Endothelial cell of umbilical vein (primary cell): Measurements from ENCODE around the gene CHRM4. TPM values are rescaled to one million over a fixed set of nuclear protein-coding genes. Genes with fewer than 3 reads are reported as not detected.

ENCODE experiments used
- BruUV-seq: library from RNA; stranded (reverse); fragments of 400-500 nt; replicated peaks from 2 replicates; lab custom pipeline; 2021; lab: Mats Ljungman, UMichigan
- CTCF ChIA-PET: fragments of 300-600, 350-600 bp; sonication (Branson Sonifier 250); formaldehyde crosslinking; loops from one replicate; lab custom pipeline; 2021; ENCODE audit warnings: antibody characterized with exemption, inconsistent platforms; lab: Charles Lee
- POLR2A ChIA-PET: fragments of 300-600, 350-600 bp; sonication (Branson Sonifier 250); formaldehyde crosslinking; loops from one replicate; lab custom pipeline; 2021; ENCODE audit warnings: antibody characterized with exemption, inconsistent platforms; lab: Charles Lee
- DNase-seq: peaks from one replicate; pipeline ENCODE4 v3.0.0-alpha.2; 2011; ENCODE audit warnings: low read depth, low spot score
- FAIRE-seq: peaks from 2 replicates; lab custom pipeline; 2011; peaks lifted over from hg19 to GRCh38; lab: Jason Lieb, UNC
- H2AFZ ChIP-seq: 2 replicates; pipeline ENCODE4 v1.6.0; 2012; ENCODE audit warnings: low read depth, low read length, control low read depth, inconsistent platforms
- H3K27ac ChIP-seq: 2 replicates; pipeline ENCODE4 v1.5.1; 2011; ENCODE audit warnings: low read depth, mild to moderate bottlenecking, control low read depth, low read length, moderate library complexity; ENCODE audit not compliant: insufficient read depth
- H3K27me3 ChIP-seq, 2 experiments: 2 replicates each; pipeline versions ENCODE4 v1.6.0 to v1.6.1; 2011; ENCODE audit warnings: low read length in 2 of 2, mixed read lengths in 1 of 2; ENCODE audit not compliant: control insufficient read depth in 2 of 2, insufficient read depth in 2 of 2
- H3K36me3 ChIP-seq, 2 experiments: 2 replicates in 1 of 2; 3 replicates in 1 of 2; pipeline ENCODE4 v1.5.1; 2011; ENCODE audit warnings: low read length in 2 of 2, mild to moderate bottlenecking in 1 of 2, moderate library complexity in 1 of 2; ENCODE audit not compliant: control insufficient read depth in 2 of 2, insufficient read depth in 2 of 2; ENCODE audit errors: extremely low read depth in 1 of 2
- H3K4me1 ChIP-seq: 3 replicates; pipeline ENCODE4 v1.5.1; 2011; ENCODE audit warnings: mild to moderate bottlenecking, low read length; ENCODE audit not compliant: control insufficient read depth, insufficient read depth; ENCODE audit errors: extremely low read depth
- H3K4me2 ChIP-seq: 2 replicates; pipeline ENCODE4 v1.6.1; 2011; ENCODE audit warnings: low read length, control low read depth, mixed read lengths; ENCODE audit not compliant: insufficient read depth
- H3K4me3 ChIP-seq, 3 experiments: fragments of 200-600 bp in 1 of 3; sonication (generic), shearing (Covaris generic) in 1 of 3; replicated peaks in 1 of 3; 2 replicates each; pipeline ENCODE4 v1.5.1; 2011 to 2016; ENCODE audit warnings: control low read depth in 3 of 3, low read length in 3 of 3, mild to moderate bottlenecking in 2 of 3, inconsistent platforms in 1 of 3, low read depth in 1 of 3, moderate library complexity in 1 of 3; ENCODE audit not compliant: insufficient read depth in 1 of 3
- H3K79me2 ChIP-seq: 2 replicates; pipeline ENCODE4 v1.6.0; 2012; ENCODE audit warnings: low read length, inconsistent platforms; ENCODE audit not compliant: control insufficient read depth, insufficient read depth
- H3K9ac ChIP-seq: replicated peaks from 2 replicates; pipeline ENCODE3; 2011; ENCODE audit warnings: low read length, control low read depth; ENCODE audit not compliant: insufficient read depth; ENCODE audit errors: extremely low read depth
- H3K9me1 ChIP-seq: replicated peaks from 3 replicates; pipeline ENCODE4 v1.6.0; 2011; ENCODE audit warnings: mild to moderate bottlenecking, low read length; ENCODE audit not compliant: control insufficient read depth, insufficient read depth; ENCODE audit errors: extremely low read depth
- H3K9me3 ChIP-seq: replicated peaks from 2 replicates; pipeline ENCODE4 v1.5.1; 2012; ENCODE audit warnings: low read length, inconsistent platforms; ENCODE audit not compliant: control insufficient read depth, insufficient read depth
- H4K20me1 ChIP-seq: replicated peaks from 2 replicates; pipeline ENCODE3; 2011; ENCODE audit warnings: mild to moderate bottlenecking, low read length; ENCODE audit not compliant: control insufficient read depth, insufficient read depth; ENCODE audit errors: extremely low read depth
- EZH2 ChIP-seq: IDR thresholded peaks from 2 replicates; pipeline ENCODE4 v1.6.1; 2012; ENCODE audit warnings: borderline replicate concordance, low read depth, mild to moderate bottlenecking, moderate library complexity, low read length, inconsistent platforms; ENCODE audit not compliant: severe bottlenecking
- FOS ChIP-seq: IDR thresholded peaks from 2 replicates; pipeline ENCODE4 v1.6.1; 2011; ENCODE audit warnings: mild to moderate bottlenecking, low read length, moderate library complexity, borderline replicate concordance; ENCODE audit not compliant: insufficient read depth
- GATA2 ChIP-seq: IDR thresholded peaks from 2 replicates; pipeline ENCODE4 v1.7.0; 2011; ENCODE audit warnings: low read depth, mild to moderate bottlenecking, moderate library complexity, mixed read lengths, low read length; ENCODE audit not compliant: insufficient read length, insufficient read depth
- JUN ChIP-seq: IDR thresholded peaks from 2 replicates; pipeline ENCODE4 v1.6.1; 2011; ENCODE audit warnings: borderline replicate concordance, low read depth; ENCODE audit not compliant: insufficient read length, insufficient read depth
- MYC ChIP-seq: IDR thresholded peaks from one replicate; pipeline ENCODE4 v1.6.1; 2011; ENCODE audit warnings: mild to moderate bottlenecking, low read depth, low read length
- POLR2A ChIP-seq: IDR thresholded peaks from 2 replicates; pipeline ENCODE4 v1.6.1; 2012; ENCODE audit warnings: low read depth, mild to moderate bottlenecking, control low read depth, low read length
- POLR2AphosphoS5 ChIP-seq: IDR thresholded peaks from 2 replicates; pipeline ENCODE4 v1.6.1; 2012; ENCODE audit warnings: low read depth, mild to moderate bottlenecking, control low read depth, low read length, moderate library complexity; ENCODE audit not compliant: insufficient read depth
- dilution Hi-C: fragments of 300-500 bp; cut with MboI; formaldehyde crosslinking; loops from one replicate; pipeline ENCODE4 v1.15.0; 2019; ENCODE audit warnings: low sequenced_read_pairs; ENCODE audit not compliant: extremely low pct_ligation_motif_present
- intact Hi-C: fragments of 100-400 bp; cut with micrococcal nuclease; formaldehyde crosslinking; loops from one replicate; pipeline ENCODE4 v1.10.0; 2022
- polyA plus RNA-seq, 4 experiments: library from polyadenylated mRNA; depleted of rRNA in 3 of 4; stranded (reverse) in 3 of 4; unstranded in 1 of 4; fragments of >200 nt; gene quantifications; 2 replicates each; pipeline versions ENCODE4 v1.2.1 to v1.2.3, GENCODE V29; 2011 to 2012; ENCODE audit warnings: missing spikeins in 1 of 4
- total RNA-seq: library from RNA; stranded (reverse); gene quantifications from 2 replicates; pipeline ENCODE4 v1.2.3, GENCODE V29; 2021
- TF ChIP-seq, protein P1 (sequence below): IDR thresholded peaks from 2 replicates; pipeline ENCODE4 v1.6.1; 2011; ENCODE audit not compliant: insufficient read depth, insufficient read length
- TF ChIP-seq, protein P2 (sequence below), 2 donors: IDR thresholded peaks; 1 replicate in 1 of 2; 2 replicates in 1 of 2; pipeline ENCODE4 v1.5.1; 2011; ENCODE audit warnings: low read length in 2 of 2, mild to moderate bottlenecking in 2 of 2, moderate library complexity in 2 of 2, control low read depth in 1 of 2, inconsistent platforms in 1 of 2, low read depth in 1 of 2; ENCODE audit not compliant: insufficient read depth in 1 of 2; ENCODE audit errors: extremely low read depth in 1 of 2

CHRM4 gene
- total and polyA plus RNA-seq, 2 donors (not counting 3 experiments of a cell fraction or from before 2014, with no cell fraction given): 0.04 to 0.22 TPM

DNA sequence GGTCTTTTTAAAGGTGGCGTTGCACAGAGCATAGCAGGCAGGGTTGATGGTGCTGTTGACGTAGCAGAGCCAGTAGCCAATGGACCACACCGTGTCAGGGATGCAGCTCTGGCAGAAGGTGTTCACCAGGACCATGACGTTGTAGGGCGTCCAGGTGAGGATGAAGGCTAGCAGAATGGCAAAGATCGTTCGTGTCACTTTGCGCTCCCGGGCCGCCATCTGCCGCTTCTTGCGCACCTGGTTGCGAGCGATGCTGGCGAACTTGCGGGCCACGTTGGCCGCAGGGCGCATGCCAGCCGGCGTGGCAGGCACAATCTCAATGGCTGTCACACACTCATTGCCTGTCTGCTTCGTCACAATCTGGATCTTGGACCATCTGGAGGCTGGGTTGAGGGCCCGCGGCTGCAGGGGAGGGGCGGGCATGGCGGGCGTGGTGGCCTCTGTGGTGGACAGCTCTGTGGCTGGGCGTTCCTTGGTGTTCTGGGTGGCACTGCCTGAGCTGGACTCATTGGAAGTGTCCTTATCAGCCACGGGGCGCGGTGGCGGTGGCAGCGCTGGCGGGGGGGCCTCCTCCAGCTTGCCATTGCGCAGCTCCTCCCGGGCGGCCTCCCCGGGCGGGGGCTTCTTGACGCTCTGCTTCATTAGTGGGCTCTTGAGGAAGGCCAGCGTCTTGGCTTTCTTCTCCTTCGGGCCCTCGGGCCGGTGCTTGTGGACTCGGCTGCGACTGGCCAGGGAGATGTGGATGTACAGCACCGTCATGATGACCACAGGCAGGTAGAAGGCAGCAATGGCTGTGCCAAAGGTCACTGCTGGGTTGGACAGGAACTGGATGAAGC, 6.2 kb downstream of the CHRM4 start:
- CTCF ChIA-PET: no interaction called here
- FAIRE-seq: no peak
- BruUV-seq: no TSS peak

More for the DNA sequence above, 6.2 kb downstream of the CHRM4 start:
- dilution Hi-C loops: no loop called here
- peaks cover 9% of the 10 kb centered on the region for H3K4me1 ChIP-seq
- peaks cover 20 to 24% of the 10 kb centered on the region in 2 experiments for H3K27me3 ChIP-seq
- intact Hi-C loops: no loop called here
- H3K9ac ChIP-seq: no peak overlapping the region
- no peaks in the 10 kb centered on the region for H3K79me2 ChIP-seq
- H4K20me1 ChIP-seq: no peaks in the 10 kb centered on the region
- POLR2A ChIA-PET: no interaction called here
- no peak overlapping the region for H2AFZ ChIP-seq
- H3K27ac ChIP-seq: no peak overlapping the region
- no peaks in the 10 kb centered on the region for H3K36me3 ChIP-seq
- TF ChIP-seq, protein P1, sequence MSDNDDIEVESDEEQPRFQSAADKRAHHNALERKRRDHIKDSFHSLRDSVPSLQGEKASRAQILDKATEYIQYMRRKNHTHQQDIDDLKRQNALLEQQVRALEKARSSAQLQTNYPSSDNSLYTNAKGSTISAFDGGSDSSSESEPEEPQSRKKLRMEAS: no peak
- TF ChIP-seq JUN (no peak), POLR2A (no peak), FOS (no peak), GATA2 (no peak), EZH2 (no peak), MYC (no peak), POLR2AphosphoS5 (no peak)
- TF ChIP-seq, protein P2, sequence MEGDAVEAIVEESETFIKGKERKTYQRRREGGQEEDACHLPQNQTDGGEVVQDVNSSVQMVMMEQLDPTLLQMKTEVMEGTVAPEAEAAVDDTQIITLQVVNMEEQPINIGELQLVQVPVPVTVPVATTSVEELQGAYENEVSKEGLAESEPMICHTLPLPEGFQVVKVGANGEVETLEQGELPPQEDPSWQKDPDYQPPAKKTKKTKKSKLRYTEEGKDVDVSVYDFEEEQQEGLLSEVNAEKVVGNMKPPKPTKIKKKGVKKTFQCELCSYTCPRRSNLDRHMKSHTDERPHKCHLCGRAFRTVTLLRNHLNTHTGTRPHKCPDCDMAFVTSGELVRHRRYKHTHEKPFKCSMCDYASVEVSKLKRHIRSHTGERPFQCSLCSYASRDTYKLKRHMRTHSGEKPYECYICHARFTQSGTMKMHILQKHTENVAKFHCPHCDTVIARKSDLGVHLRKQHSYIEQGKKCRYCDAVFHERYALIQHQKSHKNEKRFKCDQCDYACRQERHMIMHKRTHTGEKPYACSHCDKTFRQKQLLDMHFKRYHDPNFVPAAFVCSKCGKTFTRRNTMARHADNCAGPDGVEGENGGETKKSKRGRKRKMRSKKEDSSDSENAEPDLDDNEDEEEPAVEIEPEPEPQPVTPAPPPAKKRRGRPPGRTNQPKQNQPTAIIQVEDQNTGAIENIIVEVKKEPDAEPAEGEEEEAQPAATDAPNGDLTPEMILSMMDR (IDR thresholded peaks at IDR 0.05; ENCODE audit: extremely low read depth in 1 of 2, insufficient read depth in 1 of 2, low read depth in 1 of 2, low read length in 2 of 2): no peak
- H3K9me1 ChIP-seq: no peaks in the 10 kb centered on the region
- no peak overlapping the region for H3K4me2 ChIP-seq
- H3K4me3 ChIP-seq: no peak overlapping the region
- no peak for DNase-seq
- H3K9me3 ChIP-seq: no peaks in the 10 kb centered on the region
